Vagina (tissue), 2 donors: Measurements from ENCODE around the gene CLIC6. TPM values are rescaled to one million over a fixed set of nuclear protein-coding genes. Genes with fewer than 3 reads are reported as not detected.

Experiments
- DNase-seq, 2 donors: peaks; one replicate each; pipeline ENCODE4 v3.0.0-alpha.2; 2017; ENCODE audit errors: extremely low spot score in 2 of 2
- H3K27ac ChIP-seq: fragments of 200-600 bp; sonication (generic); one replicate; pipeline ENCODE4 v1.5.1; 2019
- H3K27me3 ChIP-seq: fragments of 200-600 bp; sonication (generic); one replicate; pipeline ENCODE4 v1.5.1; 2019
- H3K36me3 ChIP-seq, 2 donors: fragments of 200-600 bp; sonication (generic); one replicate each; pipeline ENCODE4 v1.5.1; 2017 to 2019
- H3K4me1 ChIP-seq: fragments of 200-600 bp; sonication (generic); one replicate; pipeline ENCODE4 v1.5.1; 2019
- H3K4me3 ChIP-seq, 2 donors: fragments of 200-600 bp; sonication (generic); 1 replicate in 1 of 2; 2 replicates in 1 of 2; pipeline ENCODE4 v1.5.1; 2016 to 2019
- H3K9me3 ChIP-seq: fragments of 200-600 bp; sonication (generic); one replicate; pipeline ENCODE4 v1.5.1; 2019
- CTCF ChIP-seq, 3 experiments: fragments of 450-650 bp in 2 of 3; fragments of 200-600 bp in 1 of 3; sonication (generic) in 1 of 3; IDR thresholded peaks; one replicate each; pipeline ENCODE4 v1.5.1; 2017 to 2019; ENCODE audit warnings: antibody characterized with exemption in 3 of 3, mild to moderate bottlenecking in 2 of 3, moderate library complexity in 2 of 3
- POLR2A ChIP-seq, 2 donors: fragments of 450-650 bp; IDR thresholded peaks; one replicate each; pipeline ENCODE4 v1.6.1; 2017; ENCODE audit warnings: antibody characterized with exemption in 2 of 2, mild to moderate bottlenecking in 2 of 2, moderate library complexity in 2 of 2
- POLR2AphosphoS5 ChIP-seq, 2 donors: sonication (generic); formaldehyde crosslinking; IDR thresholded peaks; one replicate each; pipeline ENCODE4 v1.9.0; 2017; ENCODE audit warnings: antibody characterized with exemption in 2 of 2, mild to moderate bottlenecking in 2 of 2, low read depth in 1 of 2; ENCODE audit not compliant: insufficient read depth in 1 of 2
- intact Hi-C: fragments of 100-400 bp; cut with DNase I; formaldehyde crosslinking; loops from one replicate; pipeline ENCODE4 v1.15.1; 2023
- total RNA-seq: library from RNA; depleted of rRNA; stranded (reverse); fragments of >200 nt; gene quantifications from one replicate; pipeline ENCODE4 v1.2.3, GENCODE V29; 2016

Gene CLIC6
- total RNA-seq, 1 donor from 2014 or later, result 8.3 TPM

GRCh38 chr21:34722684-34723300, 54.0 kb downstream of the CLIC6 start:
- intact Hi-C loops, result no loop called here
- peaks cover 12% of the 10 kb centered on the region for H3K4me1 ChIP-seq
- DNase-seq, result no peak
- no peaks in the 10 kb centered on the region for H3K9me3 ChIP-seq
- no peak overlapping the region for H3K4me3 ChIP-seq
- H3K27me3 ChIP-seq, result no peaks in the 10 kb centered on the region
- H3K36me3 ChIP-seq, result no peaks in the 10 kb centered on the region
- TF ChIP-seq CTCF (IDR thresholded peaks at IDR 0.05) (peak in 1 of 3 experiments; percentile 19), POLR2A (IDR thresholded peaks at IDR 0.05) (no peak), POLR2AphosphoS5 (IDR thresholded peaks at IDR 0.05; ENCODE audit: insufficient read depth in 1 of 2, low read depth in 1 of 2) (no peak)
- no peak overlapping the region for H3K27ac ChIP-seq

GRCh38 chr21:34724131-34724856, 55.5 kb downstream of the CLIC6 start:
- TF ChIP-seq POLR2A (IDR thresholded peaks at IDR 0.05) (no peak), CTCF (IDR thresholded peaks at IDR 0.05) (no peak), POLR2AphosphoS5 (IDR thresholded peaks at IDR 0.05; ENCODE audit: insufficient read depth in 1 of 2, low read depth in 1 of 2) (no peak)
- intact Hi-C loops, result no loop called here

DNA sequence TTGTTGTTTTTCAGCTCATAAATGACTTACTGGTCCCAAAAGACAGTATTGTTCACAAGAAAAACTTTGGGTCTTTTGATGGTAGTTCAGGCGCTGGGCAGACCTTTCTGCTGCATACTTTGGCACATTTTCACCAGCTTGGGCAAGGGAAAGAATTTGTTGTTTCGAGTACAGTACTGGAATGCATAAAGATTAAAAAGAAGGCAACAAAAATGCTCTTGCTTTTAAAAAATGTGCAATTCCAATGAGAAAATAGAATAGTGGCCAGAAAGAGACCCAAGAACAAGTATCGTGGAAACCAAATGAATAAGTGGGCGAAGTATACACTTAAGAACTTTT, 56.0 kb downstream of the CLIC6 start:
- Histone ChIP-seq H3K27me3 (no peaks in the 10 kb centered on the region), H3K27ac (no peak overlapping the region), H3K36me3 (no peaks in the 10 kb centered on the region), H3K4me1 (peaks cover 12% of the 10 kb centered on the region), H3K9me3 (no peaks in the 10 kb centered on the region), H3K4me3 (no peak overlapping the region)
- intact Hi-C loops, result no loop called here
- TF ChIP-seq POLR2A (IDR thresholded peaks at IDR 0.05) (no peak), POLR2AphosphoS5 (IDR thresholded peaks at IDR 0.05; ENCODE audit: insufficient read depth in 1 of 2, low read depth in 1 of 2) (no peak), CTCF (IDR thresholded peaks at IDR 0.05) (no peak)
- DNase-seq, result no peak

More at GRCh38 chr21:34724131-34724856, 55.5 kb downstream of the CLIC6 start:
- H3K36me3 ChIP-seq, result no peaks in the 10 kb centered on the region
- H3K27ac ChIP-seq, result no peak overlapping the region
- no peaks in the 10 kb centered on the region for H3K9me3 ChIP-seq
- no peaks in the 10 kb centered on the region for H3K27me3 ChIP-seq
- peaks cover 12% of the 10 kb centered on the region for H3K4me1 ChIP-seq
- DNase-seq, result no peak
- H3K4me3 ChIP-seq, result no peak overlapping the region

- Histone ChIP-seq H3K4me1 (peaks cover 12% of the 10 kb centered on the region), H3K36me3 (no peaks in the 10 kb centered on the region), H3K9me3 (no peaks in the 10 kb centered on the region), H3K27me3 (no peaks in the 10 kb centered on the region), H3K27ac (no peak overlapping the region), H3K4me3 (no peak overlapping the region)
- intact Hi-C loops, result no loop called here
- DNase-seq, result no peak
- TF ChIP-seq CTCF (IDR thresholded peaks at IDR 0.05) (no peak), POLR2AphosphoS5 (IDR thresholded peaks at IDR 0.05; ENCODE audit: insufficient read depth in 1 of 2, low read depth in 1 of 2) (no peak), POLR2A (IDR thresholded peaks at IDR 0.05) (no peak)
Measured at GRCh38 chr21:34726627-34727337, 58.0 kb downstream of the CLIC6 start.
